Stimulated activated CD8-positive, alpha-beta memory T cell treated with anti-CD3 and anti-CD28 coated beads, Interleukin-2, amount 100 ng/mL, for 1 hour (primary cell): ENCODE results near the gene PFDN4.
"Not testable (repeated sequence)": the region's sequence is repeated elsewhere in the genome, so short reads cannot be mapped to it uniquely, and the experiment has no call there.

Experiments
- DNase-seq, 2 donors: peaks; one replicate each; pipeline ENCODE4 v3.0.0-alpha.2; 2020; ENCODE audit warnings: low read depth in 2 of 2

Gene PFDN4

GRCh38 chr20:54223751-54224150 lies 15.9 kb downstream of the PFDN4 start:
- no peak for DNase-seq

GRCh38 chr20:54224642-54225041 lies 16.8 kb downstream of the PFDN4 start:
- not testable (repeated sequence) for DNase-seq

GRCh38 chr20:54227241-54227640 lies 19.4 kb downstream of the PFDN4 start:
- DNase-seq = no peak

GRCh38 chr20:54227751-54228150 lies 19.9 kb downstream of the PFDN4 start:
- DNase-seq = no peak

- no peak for DNase-seq
Observed at GRCh38 chr20:54228841-54229240, 21.0 kb downstream of the PFDN4 start.

GRCh38 chr20:54229566-54230160 lies 21.8 kb downstream of the PFDN4 start:
- DNase-seq = no peak

- DNase-seq = no peak
Observed at GRCh38 chr20:54231036-54231435, 23.1 kb downstream of the PFDN4 start.

- no peak for DNase-seq
Observed at GRCh38 chr20:54234991-54235390, 27.1 kb downstream of the PFDN4 start.

GRCh38 chr20:54237116-54237943 lies 29.4 kb downstream of the PFDN4 start:
- no peak for DNase-seq

- no peak for DNase-seq
Observed at GRCh38 chr20:54244113-54244512, 36.2 kb downstream of the PFDN4 start.

GRCh38 chr20:54248705-54249104 lies 40.8 kb downstream of the PFDN4 start:
- DNase-seq = not testable (repeated sequence)

- no peak for DNase-seq
Observed at GRCh38 chr20:54250691-54251090, 42.8 kb downstream of the PFDN4 start.

- DNase-seq = no peak
Observed at GRCh38 chr20:54251096-54251495, 43.2 kb downstream of the PFDN4 start.

GRCh38 chr20:54254596-54254995 lies 46.7 kb downstream of the PFDN4 start:
- DNase-seq = no peak

GRCh38 chr20:54255157-54255556 lies 47.3 kb downstream of the PFDN4 start:
- DNase-seq = no peak

- DNase-seq = no peak
Observed at GRCh38 chr20:54256202-54256601, 48.3 kb downstream of the PFDN4 start.

- no peak for DNase-seq
Observed at GRCh38 chr20:54257071-54257816, 49.4 kb downstream of the PFDN4 start.

GRCh38 chr20:54260116-54260515 lies 52.2 kb downstream of the PFDN4 start:
- DNase-seq = no peak

- DNase-seq = no peak
Observed at GRCh38 chr20:54262671-54263070, 54.8 kb downstream of the PFDN4 start.

GRCh38 chr20:54263116-54263690 lies 55.3 kb downstream of the PFDN4 start:
- no peak for DNase-seq

- not testable (repeated sequence) for DNase-seq
Observed at GRCh38 chr20:54265791-54266190, 57.9 kb downstream of the PFDN4 start.

- DNase-seq = no peak
Observed at GRCh38 chr20:54266844-54267243, 59.0 kb downstream of the PFDN4 start.
